Neuronal stem cell (in vitro differentiated cells): ENCODE data around the gene SAP30L.

Experiments
- DNase-seq: peaks from one replicate; pipeline ENCODE4 v3.0.0-alpha.2; 2013; ENCODE audit warnings: low spot score
- H2AFZ ChIP-seq: one replicate; pipeline ENCODE4 v1.6.1; 2013; ENCODE audit warnings: mild to moderate bottlenecking, low read length, inconsistent platforms
- H2AK5ac ChIP-seq: 2 replicates; pipeline ENCODE4 v1.6.1; 2013; ENCODE audit warnings: low read depth, mild to moderate bottlenecking, inconsistent platforms, low read length, moderate library complexity, mixed read lengths
- H2BK120ac ChIP-seq: 2 replicates; pipeline ENCODE4 v1.6.1; 2013; ENCODE audit warnings: low read depth, mild to moderate bottlenecking, inconsistent platforms, low read length, moderate library complexity, mixed read lengths
- H2BK12ac ChIP-seq: one replicate; pipeline ENCODE4 v1.6.1; 2013; ENCODE audit warnings: low read length, inconsistent platforms
- H2BK15ac ChIP-seq: 2 replicates; pipeline ENCODE4 v1.6.1; 2013; ENCODE audit warnings: mild to moderate bottlenecking, low read length, inconsistent platforms, mixed read lengths
- H2BK5ac ChIP-seq: one replicate; pipeline ENCODE4 v1.6.1; 2013; ENCODE audit warnings: inconsistent platforms, mild to moderate bottlenecking, low read length, moderate library complexity
- H3K14ac ChIP-seq: one replicate; pipeline ENCODE4 v1.6.1; 2013; ENCODE audit warnings: low read length, inconsistent platforms
- H3K18ac ChIP-seq: 2 replicates; pipeline ENCODE4 v1.6.1; 2013; ENCODE audit warnings: low read length, inconsistent platforms
- H3K23ac ChIP-seq: 2 replicates; pipeline ENCODE4 v1.6.1; 2013; ENCODE audit warnings: low read depth, mild to moderate bottlenecking, mixed read lengths, low read length, inconsistent platforms; ENCODE audit not compliant: poor library complexity
- H3K27ac ChIP-seq: replicated peaks from 3 replicates; pipeline ENCODE4 v1.5.1; 2013; ENCODE audit warnings: low read length, inconsistent platforms
- H3K27me3 ChIP-seq, 3 experiments: 2 replicates each; pipeline ENCODE4 v1.6.1; 2013; ENCODE audit warnings: low read length in 3 of 3, mild to moderate bottlenecking in 2 of 3, inconsistent platforms in 1 of 3, low read depth in 1 of 3, mixed read lengths in 1 of 3, moderate library complexity in 1 of 3; ENCODE audit not compliant: control insufficient read depth in 3 of 3, insufficient read depth in 3 of 3
- H3K36me3 ChIP-seq, 2 donors: replicated peaks in 1 of 2; 2 replicates each; pipeline ENCODE4 v1.6.1; 2013; ENCODE audit warnings: low read length in 2 of 2; ENCODE audit not compliant: control insufficient read depth in 2 of 2, insufficient read depth in 2 of 2
- H3K4ac ChIP-seq: 2 replicates; pipeline ENCODE4 v1.6.1; 2013; ENCODE audit warnings: inconsistent platforms, mild to moderate bottlenecking, low read length, moderate library complexity
- H3K4me1 ChIP-seq, 2 donors: 1 replicate in 1 of 2; 2 replicates in 1 of 2; pipeline ENCODE4 v1.6.1; 2013; ENCODE audit warnings: low read length in 2 of 2, low read depth in 1 of 2; ENCODE audit not compliant: control insufficient read depth in 2 of 2, insufficient read depth in 1 of 2
- H3K4me2 ChIP-seq: one replicate; pipeline ENCODE4 v1.6.1; 2013; ENCODE audit warnings: mild to moderate bottlenecking, low read length, inconsistent platforms; ENCODE audit not compliant: insufficient read depth, poor library complexity, severe bottlenecking
- H3K4me3 ChIP-seq, 2 donors: 2 replicates each; pipeline ENCODE4 v1.5.1; 2013; ENCODE audit warnings: low read length in 2 of 2, mild to moderate bottlenecking in 2 of 2, inconsistent platforms in 1 of 2, moderate library complexity in 1 of 2
- H3K79me1 ChIP-seq: one replicate; pipeline ENCODE4 v1.6.1; 2013; ENCODE audit warnings: low read depth, mild to moderate bottlenecking, inconsistent platforms, low read length, moderate library complexity
- H3K9ac ChIP-seq: one replicate; pipeline ENCODE4 v1.6.1; 2013; ENCODE audit warnings: mild to moderate bottlenecking, low read depth, low read length, inconsistent platforms; ENCODE audit not compliant: poor library complexity
- H3K9me3 ChIP-seq, 2 donors: replicated peaks in 1 of 2; 2 replicates each; pipeline versions ENCODE3 to v1.6.1; 2013; ENCODE audit warnings: low read length in 2 of 2, mild to moderate bottlenecking in 2 of 2, inconsistent platforms in 1 of 2, low read depth in 1 of 2, mixed read lengths in 1 of 2, moderate library complexity in 1 of 2; ENCODE audit not compliant: control insufficient read depth in 2 of 2, insufficient read depth in 1 of 2
- H4K8ac ChIP-seq: one replicate; pipeline ENCODE4 v1.6.1; 2013; ENCODE audit warnings: low read depth, mild to moderate bottlenecking, inconsistent platforms, low read length, moderate library complexity
- H4K91ac ChIP-seq: one replicate; pipeline ENCODE4 v1.6.1; 2013; ENCODE audit warnings: low read length, low read depth, mild to moderate bottlenecking, inconsistent platforms; ENCODE audit not compliant: poor library complexity
- WGBS, 2 donors: extraction: QIAGEN DNeasy Blood & Tissue Kit; methylation state at CpG; one replicate each; pipeline ENCODE4 v1.1.7; 2013; ENCODE audit warnings: missing lambda C conversion rate in 2 of 2, mixed read lengths in 1 of 2; ENCODE audit not compliant: insufficient read length in 2 of 2, insufficient replicate concordance in 1 of 2; ENCODE audit errors: extremely low coverage in 2 of 2; 5-methylcytosine and 5-hydroxymethylcytosine counted together

Gene SAP30L

GRCh38 chr5:154480847-154481246 is 35.0 kb downstream of the SAP30L start:
- Histone ChIP-seq H3K4me1 (peaks cover 7 to 9% of the 10 kb centered on the region in 2 donors), H3K9ac (no peak overlapping the region), H3K4me2 (no peak overlapping the region), H3K9me3 (no peaks in the 10 kb centered on the region), H3K4ac (no peak overlapping the region), H2AK5ac (no peak overlapping the region), H2BK5ac (no peak overlapping the region), H2BK12ac (no peak overlapping the region), H3K79me1 (no peaks in the 10 kb centered on the region), H4K8ac (no peak overlapping the region), H2BK15ac (no peak overlapping the region), H2AFZ (no peak overlapping the region), H3K18ac (no peak overlapping the region), H3K23ac (no peak overlapping the region), H3K36me3 (no peaks in the 10 kb centered on the region), H3K14ac (no peak overlapping the region), H3K27me3 (peaks cover 80 to 100% (median 99%) of the 10 kb centered on the region in 3 experiments), H3K4me3 (no peak overlapping the region), H3K27ac (no peak overlapping the region), H2BK120ac (no peak overlapping the region), H4K91ac (no peak overlapping the region)
- DNase-seq = no peak
- WGBS, 2 donors = no CpG with 5 or more reads among the region's 3 CpGs

- Histone ChIP-seq H2AK5ac (no peak overlapping the region), H2BK12ac (no peak overlapping the region), H3K4me3 (no peak overlapping the region), H3K4me2 (no peak overlapping the region), H2BK120ac (no peak overlapping the region), H2BK15ac (no peak overlapping the region), H3K9ac (no peak overlapping the region), H3K79me1 (no peaks in the 10 kb centered on the region), H3K14ac (no peak overlapping the region), H4K91ac (no peak overlapping the region), H3K27ac (no peak overlapping the region), H3K23ac (no peak overlapping the region), H3K18ac (no peak overlapping the region), H2AFZ (no peak overlapping the region), H3K4me1 (peaks cover 7 to 9% of the 10 kb centered on the region in 2 donors), H3K4ac (no peak overlapping the region), H3K27me3 (peaks cover 73 to 100% (median 99%) of the 10 kb centered on the region in 3 experiments), H3K36me3 (no peaks in the 10 kb centered on the region), H4K8ac (no peak overlapping the region), H2BK5ac (no peak overlapping the region), H3K9me3 (no peaks in the 10 kb centered on the region)
- WGBS, 2 donors = no CpG with 5 or more reads among the region's 11 CpGs
- DNase-seq = no peak
Observed at GRCh38 chr5:154481584-154482381, 36.0 kb downstream of the SAP30L start.

- WGBS, 2 donors = no CpG with 5 or more reads among the region's 49 CpGs
- Histone ChIP-seq H3K9me3 (no peaks in the 10 kb centered on the region), H2AFZ (peak overlapping the region; percentile 24), H3K14ac (no peak overlapping the region), H2AK5ac (no peak overlapping the region), H3K4me1 (peaks cover 4 to 5% of the 10 kb centered on the region in 2 donors), H3K18ac (no peak overlapping the region), H3K36me3 (no peaks in the 10 kb centered on the region), H3K4me3 (no peak overlapping the region), H2BK5ac (no peak overlapping the region), H4K8ac (no peak overlapping the region), H3K9ac (no peak overlapping the region), H3K27ac (no peak overlapping the region), H3K4me2 (no peak overlapping the region), H2BK120ac (no peak overlapping the region), H3K79me1 (no peaks in the 10 kb centered on the region), H3K23ac (peak overlapping the region; percentile 56), H2BK12ac (no peak overlapping the region), H3K4ac (no peak overlapping the region), H3K27me3 (peaks cover 65 to 100% (median 96%) of the 10 kb centered on the region in 3 experiments), H4K91ac (no peak overlapping the region), H2BK15ac (no peak overlapping the region)
- DNase-seq = no peak
Observed at GRCh38 chr5:154482528-154483449, 37.0 kb downstream of the SAP30L start.
